NCI-H526 treated with DMSO at 0.1 percent for 48 hours (cell line): ENCODE data around the gene CFAP57.

Source experiments
- DNase-seq: peaks from one replicate; lab custom pipeline; 2025; lab: John Stamatoyannopoulos, UW

CFAP57 gene

DNA sequence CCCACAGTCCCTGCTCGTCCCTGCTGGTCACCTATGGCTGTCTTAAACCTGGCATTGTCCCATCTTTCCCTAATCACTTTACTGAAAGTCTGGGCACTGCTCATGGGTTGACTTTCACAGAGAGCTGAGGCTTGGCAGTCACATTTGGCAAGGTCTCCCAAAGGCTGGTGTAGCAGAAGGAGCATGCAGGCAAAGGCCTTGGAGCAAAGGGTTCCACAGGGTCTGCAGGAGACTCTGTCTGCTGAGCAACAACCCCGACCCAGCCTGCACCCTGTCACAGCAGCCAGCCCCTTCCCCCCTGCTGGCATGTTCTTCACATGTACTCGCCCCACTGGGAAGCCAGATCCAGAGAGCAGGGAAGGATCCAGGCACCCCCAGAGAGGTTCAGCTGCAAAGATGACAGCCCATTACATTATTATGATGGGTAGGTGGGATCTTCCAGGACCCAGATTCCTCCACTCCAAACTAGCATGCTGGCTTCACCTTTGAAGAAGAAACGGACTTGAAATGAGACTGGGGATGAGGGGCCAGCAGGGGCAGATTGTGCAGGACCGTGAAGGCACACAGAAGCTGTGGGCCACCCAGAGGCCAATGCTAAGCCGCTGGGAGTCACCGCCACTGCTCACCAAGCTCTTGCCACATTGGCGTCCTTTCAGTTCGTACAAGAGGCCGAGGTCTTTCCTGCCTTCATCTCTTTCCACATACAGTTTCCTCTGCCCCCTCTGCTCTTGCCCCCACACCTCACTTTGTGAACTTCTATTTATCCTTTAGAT lies 83.5 kb downstream of the CFAP57 start:
- DNase-seq, result no peak

DNA sequence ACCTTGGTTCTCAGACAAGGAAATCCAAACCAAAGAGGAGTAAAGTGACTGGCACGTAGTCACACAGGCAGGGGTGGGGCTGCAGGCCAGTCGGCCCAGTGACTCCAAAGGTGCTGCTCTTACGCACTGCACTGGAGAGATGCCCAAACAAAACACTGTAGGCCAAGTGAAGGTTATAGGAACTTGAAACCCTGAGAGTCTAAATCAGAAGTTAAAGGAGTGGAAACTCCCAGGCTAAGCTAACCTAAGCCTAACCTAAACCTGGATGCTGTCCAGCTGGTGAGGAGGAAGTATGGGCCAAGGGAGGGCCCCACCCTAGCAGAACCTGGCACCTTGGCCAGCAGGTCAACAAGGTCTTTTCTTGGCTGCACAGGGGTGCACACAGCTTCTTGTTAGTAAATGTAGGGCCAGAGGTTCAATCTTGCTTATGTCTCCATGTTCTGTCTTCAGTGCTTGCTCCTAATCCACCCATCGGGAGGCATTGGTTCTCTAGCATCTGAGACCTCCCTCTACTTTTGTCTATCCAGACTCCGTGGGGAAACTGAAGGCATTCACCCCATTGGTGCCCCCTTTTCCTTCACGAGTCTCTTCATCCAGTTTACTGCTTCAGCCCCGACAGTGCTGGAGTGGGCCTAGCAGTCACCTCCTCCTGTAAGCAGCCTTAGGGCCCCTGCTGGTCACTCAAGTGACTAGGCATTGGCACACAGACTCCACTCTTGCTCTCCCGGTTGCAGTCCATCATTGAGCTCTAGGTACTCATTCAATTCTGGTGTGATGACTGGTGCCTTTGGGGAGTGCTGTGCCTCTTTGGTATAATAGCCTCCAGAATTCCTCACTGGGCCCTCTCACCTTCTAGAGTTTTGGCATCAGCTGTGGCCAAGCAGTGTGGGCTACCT lies 84.8 kb downstream of the CFAP57 start:
- DNase-seq, result no peak

DNA sequence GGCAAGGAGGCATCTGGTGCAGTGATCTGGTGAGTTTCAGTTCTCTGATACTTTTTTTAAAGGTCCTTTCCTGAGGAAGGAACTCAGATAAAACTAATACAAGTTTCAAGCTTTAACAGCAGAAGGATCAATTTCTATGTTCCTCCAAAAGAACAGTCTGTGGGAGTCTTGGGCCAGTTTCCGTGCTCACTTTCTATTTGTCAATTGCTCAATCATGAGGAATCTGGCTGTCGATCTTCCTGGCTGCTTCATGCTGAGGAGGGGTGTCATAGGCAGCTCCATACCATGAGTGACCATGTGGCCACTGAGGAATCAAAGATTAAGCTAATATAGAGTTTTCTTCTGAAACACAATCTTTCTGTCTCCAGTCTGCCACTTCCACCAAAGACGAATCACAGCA lies 86.2 kb downstream of the CFAP57 start:
- no peak for DNase-seq

DNA sequence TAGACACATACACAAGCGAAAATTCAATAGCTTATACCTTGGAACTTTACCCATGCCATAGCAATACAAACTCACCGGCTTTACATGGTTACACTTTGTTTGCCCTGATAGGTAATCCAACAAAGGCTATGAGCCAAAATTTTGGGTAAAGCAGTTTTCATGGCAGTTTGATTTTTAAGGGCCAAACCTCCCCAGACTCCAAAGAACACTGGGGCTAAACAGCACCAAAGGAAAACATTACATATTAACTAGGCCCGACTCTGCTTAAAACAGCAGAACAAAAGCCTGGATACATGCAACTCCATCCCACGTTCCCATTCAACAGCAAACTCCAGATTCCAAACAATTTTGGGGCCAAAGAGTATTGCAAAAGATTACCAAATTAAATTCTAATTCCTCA lies 93.3 kb downstream of the CFAP57 start:
- DNase-seq, result no peak

DNA sequence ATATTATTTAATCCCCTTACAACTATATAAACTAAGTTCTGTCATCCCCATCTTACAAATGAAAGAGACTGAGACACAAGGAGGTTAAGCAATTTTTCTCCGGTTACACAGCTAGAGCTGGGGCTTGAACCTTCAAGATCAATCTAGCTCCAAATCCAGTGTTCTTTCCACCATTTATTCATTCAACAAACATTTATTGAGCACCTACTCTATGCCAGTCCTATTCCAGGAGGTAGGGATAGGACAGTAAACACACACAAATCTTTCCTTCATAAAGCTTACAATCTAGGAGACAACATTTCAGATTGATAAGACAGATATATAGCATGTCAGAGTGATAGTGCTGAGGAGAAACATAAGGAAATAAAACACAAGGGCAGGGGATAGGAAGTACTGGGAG lies 94.8 kb downstream of the CFAP57 start:
- DNase-seq, result no peak

DNA sequence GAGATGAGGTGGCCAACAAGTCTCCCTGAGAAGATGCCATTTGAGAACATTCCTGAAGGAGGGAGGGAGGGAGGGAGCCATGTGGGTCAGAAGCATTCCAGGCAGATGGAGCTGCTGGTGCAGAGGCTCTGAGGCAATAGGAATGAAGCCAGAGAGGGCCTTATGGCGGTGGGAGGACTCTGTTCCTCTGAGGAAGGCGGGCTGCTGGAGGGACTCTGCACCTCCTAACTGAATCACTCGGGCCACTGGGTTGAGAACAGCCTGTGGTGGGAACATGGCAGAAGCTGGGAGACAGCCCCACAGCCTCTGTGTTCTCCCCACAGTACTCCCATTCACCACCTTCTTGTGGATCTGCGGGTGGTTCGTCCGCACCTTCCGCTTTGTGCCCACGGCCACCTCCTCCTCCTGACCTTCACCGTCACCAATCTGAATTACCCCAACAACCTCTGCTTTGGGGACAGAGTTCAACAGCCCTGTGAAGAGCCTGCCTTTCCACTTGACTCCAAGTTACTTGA lies 95.2 kb downstream of the CFAP57 start:
- no peak for DNase-seq

DNA sequence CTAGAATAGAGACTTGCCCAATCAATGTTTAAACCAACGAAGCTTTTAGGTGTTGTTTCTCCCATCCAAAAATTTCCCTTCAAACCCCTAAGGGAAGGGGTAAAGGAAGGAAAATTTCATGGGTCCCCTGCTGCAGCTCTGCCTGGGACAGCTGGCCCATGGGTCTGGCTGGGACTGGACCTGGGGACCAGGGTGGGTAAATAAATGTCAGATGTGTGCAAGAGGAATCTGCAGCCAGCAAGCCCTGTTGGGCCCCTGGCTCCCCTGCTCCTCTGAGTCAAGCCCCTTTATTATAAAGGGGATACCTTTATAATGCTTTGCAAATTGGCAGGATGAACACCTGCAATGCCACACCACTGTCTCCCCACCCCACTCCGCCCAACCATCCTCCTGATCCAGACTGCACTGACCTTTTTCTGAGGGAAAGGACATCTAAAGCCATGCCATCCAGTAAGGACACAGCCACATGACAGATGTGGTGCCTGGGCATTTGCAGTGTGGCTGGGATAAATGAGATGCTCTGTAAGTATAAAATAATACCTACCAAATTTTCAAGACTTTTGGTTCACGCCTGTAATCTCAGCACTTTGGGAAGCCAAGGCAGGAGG lies 95.8 kb downstream of the CFAP57 start:
- DNase-seq, result no peak

DNA sequence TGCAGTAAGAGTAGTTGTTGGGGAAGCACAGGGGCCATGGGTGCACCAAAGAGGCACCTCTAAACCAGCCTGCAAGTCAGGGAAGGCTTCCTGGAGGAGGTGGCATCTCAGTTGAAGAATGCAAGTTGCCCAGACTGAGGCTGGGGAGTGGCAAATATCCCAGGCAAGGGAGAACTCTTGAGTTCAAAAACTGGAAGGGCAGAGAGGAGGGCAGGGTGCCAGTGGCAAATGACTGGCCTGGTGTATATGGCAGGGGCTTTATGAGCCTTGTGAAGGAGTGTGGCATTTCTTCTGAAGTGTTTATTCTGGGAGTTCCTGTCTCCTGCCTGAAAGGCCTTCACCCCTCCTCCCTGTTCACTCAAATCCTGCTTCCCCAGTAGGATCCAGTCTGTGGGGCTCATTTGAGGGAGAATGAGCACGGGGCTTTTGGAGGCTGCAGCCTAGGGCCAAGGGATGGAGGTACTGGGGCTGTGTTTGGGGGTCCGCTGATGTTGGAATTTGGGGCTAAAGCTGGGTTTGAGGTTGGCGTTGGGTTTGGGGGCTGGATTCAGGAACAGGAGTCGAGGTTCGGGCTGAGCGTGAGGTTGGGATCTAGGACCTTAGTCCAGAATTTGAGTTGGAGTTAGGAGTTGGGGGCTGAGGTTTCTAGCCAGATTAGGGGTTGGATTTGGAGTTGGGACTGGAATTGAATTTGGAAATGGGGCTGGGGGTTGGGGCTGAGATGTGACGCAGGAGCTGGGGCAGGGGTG lies 97.7 kb downstream of the CFAP57 start, which contains the start of gene TMEM125:
TMEM125 (plus strand) TSS at position 357 of the 749 bp plus-strand sequence. CDS start 2,740 bp downstream, outside the sequence.
- no peak for DNase-seq

DNA sequence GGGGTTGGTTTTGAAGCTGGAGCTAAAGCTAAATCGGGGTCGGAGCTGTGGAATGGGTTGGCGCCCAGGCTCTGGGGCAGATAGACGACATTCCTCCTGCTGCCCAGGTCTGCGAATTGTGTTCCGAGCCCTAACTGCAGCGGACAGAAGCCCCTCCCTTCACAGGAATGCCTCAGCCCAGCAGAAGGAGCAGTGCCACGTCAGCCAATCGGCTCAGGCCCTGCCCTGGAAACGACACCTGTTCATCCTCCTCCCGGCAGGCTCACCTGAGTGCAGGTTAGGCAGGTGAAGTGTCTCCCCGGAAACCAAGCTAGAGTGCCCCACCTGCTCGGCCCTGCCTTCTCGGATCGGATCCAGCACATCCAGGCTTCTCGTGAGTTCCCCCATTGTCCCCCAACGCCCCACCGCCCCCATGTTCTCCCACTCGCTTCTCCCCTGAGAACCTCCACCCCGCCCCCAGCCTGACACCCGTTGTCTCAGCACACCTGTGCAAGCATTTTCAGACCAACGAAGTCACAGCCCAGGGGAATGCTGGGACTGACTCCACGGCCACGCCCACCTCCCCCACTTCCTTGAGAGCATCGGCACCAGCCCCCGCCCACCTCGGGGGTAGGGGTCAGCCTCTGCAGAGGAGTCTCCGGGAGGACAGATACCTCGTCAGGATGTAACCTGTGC lies 98.4 kb downstream of the CFAP57 start:
- peak; percentile 94 for DNase-seq

DNA sequence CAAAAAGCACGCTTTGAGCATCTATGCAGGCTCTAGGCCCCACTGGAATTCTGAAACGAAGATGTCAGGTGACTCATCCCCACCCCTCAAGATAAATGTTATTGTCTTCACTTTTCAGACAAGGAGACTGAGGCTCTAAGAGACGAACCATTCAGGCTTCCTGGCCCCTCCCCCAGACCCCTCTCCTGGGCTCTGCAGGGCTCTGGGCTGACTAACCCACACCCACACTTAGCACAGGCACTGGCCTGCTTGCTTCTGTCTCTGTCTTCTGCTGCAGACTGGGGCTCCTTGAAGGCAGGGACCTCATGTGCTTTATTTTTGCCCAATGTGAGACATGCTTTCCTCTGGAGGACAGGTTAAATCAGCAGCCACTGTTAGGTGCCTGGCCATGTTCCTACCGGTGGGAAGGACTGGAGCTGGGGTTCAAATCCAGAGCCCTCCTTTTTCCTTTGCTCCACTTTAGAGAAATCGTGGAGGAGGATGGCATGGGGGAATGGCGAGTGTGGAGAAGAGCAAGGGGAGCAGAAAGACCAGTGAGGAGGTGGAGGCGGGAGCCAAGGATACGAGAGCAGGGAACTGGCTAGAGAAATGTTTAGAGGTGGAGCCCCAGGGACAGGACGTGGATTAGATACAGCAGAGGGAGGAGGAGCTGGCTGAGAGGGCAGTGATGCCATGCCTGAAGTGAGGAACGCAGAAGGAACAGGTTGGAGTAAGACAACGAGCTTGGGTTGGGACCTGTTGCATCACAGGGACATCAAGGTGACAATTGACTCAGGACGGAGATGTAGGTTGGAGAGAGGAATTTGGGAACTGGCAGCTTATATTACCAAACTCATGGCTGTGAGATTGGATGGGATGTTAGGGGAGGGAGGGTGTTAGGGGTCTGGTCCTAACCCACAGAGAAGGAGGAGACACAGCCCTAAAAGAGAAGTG lies 99.3 kb downstream of the CFAP57 start:
- no peak for DNase-seq

DNA sequence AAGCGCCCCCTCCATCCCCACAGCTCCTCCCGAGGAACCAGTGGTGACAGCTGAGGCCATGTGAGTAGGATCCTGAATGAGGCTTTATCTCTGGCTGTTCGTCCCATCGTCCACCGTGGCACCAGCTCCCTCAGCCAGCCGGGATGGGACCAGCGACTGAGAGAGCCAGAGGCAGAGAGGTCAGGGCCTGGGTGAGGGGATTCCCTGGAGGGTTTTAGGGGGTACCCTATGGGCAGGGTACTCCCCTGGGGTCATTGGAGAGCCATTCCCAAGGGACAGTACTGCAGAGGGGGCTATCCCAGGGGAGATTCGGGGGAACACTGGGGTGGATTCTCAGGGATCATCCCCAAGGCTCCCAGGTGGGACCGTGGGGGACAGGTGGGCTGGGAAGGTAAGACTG lies 100.0 kb downstream of the CFAP57 start:
- no peak for DNase-seq

DNA sequence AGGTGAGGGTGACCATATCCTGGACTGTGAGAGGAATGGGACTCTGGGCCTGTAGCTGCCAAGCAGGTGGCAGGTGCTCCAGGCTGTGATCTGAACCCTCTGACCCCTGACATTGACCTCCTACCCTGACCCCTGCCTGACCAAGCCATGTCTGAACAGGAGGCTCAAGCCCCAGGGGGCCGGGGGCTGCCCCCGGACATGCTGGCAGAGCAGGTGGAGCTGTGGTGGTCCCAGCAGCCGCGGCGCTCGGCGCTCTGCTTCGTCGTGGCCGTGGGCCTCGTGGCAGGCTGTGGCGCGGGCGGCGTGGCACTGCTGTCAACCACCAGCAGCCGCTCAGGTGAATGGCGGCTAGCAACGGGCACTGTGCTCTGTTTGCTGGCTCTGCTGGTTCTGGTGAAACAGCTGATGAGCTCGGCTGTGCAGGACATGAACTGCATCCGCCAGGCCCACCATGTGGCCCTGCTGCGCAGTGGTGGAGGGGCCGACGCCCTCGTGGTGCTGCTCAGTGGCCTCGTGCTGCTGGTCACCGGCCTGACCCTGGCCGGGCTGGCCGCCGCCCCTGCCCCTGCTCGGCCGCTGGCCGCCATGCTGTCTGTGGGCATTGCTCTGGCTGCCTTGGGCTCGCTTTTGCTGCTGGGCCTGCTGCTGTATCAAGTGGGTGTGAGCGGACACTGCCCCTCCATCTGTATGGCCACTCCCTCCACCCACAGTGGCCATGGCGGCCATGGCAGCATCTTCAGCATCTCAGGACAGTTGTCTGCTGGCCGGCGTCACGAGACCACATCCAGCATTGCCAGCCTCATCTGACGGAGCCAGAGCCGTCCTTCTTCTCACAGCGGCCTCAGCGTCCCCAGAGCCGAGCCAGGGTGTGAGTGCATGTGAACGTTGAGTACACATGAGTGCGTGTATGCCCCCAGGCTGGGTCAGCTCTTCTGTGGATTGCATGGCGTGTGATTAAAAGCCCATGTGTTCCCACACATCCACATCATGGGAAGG lies 100.7 kb downstream of the CFAP57 start:
- DNase-seq, result no peak

DNA sequence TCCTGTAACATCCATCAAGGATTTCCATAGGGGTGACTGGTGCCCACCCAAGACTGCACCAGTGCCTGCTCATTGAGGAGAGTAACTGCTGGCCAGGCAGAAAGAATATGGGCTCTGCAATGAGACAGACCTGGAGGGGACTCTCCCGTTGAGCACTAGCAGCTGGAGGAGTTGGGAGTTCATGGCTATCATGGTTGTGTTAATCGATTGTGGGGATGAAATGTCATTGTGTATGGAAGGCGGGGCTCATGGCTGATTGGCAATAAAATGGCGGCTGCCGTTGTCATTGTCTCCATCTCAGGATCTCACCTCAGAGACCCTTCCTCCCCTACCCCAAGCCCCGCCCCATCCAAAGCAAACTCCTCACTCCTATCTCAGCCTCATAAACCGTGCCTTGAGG lies 101.6 kb downstream of the CFAP57 start:
- no peak for DNase-seq

DNA sequence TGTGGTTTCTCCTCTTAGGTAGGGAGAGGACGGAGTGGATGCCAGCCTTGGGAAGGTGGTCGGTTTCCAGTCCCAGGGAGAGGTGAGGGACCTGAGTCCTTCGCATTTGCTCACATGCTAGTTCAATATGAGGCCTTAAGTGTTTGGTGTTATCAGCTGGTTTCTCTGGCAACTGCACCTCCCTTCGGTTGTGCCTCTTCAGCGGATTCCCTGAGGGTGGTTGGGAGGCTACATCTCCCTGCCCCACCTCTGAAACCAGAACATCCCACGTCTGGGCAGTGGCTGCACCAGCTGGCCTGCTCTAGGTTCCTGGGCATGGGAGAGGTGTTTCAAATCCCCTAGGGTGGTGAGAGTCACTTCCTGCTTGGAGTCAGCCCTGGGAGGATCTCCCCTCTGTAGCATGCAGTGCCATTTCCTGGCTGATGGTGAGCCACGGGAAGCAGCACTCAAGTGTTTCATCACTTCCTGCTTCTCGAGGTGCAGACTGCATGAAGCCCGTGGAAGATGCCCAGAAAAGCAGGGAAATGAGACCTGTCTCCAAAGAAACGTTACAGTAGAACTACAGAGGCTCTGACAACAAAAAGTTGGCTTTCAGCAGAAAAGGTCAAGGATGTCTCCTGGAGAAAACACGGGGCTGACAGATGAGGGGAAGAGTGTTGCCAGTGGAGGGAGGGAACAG lies 102.1 kb downstream of the CFAP57 start:
- no peak for DNase-seq

DNA sequence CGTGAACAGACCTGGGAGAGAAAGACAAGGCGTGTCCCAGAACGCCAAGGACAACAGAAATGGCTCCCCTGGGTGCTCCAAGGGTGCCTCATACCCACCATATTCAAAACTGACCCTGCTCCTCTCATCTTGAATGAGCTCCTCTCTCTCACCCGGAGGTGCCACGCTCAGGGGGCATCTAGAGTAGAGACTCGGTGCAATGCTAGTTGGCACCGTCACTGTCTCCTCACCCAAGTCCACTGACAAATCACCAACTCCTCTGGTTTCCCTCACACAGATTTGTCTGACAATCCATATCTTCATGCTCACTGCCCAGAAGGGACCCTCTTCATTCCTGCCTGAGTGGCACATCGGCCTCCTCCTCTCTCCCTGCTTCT lies 102.7 kb downstream of the CFAP57 start:
- DNase-seq, result no peak

DNA sequence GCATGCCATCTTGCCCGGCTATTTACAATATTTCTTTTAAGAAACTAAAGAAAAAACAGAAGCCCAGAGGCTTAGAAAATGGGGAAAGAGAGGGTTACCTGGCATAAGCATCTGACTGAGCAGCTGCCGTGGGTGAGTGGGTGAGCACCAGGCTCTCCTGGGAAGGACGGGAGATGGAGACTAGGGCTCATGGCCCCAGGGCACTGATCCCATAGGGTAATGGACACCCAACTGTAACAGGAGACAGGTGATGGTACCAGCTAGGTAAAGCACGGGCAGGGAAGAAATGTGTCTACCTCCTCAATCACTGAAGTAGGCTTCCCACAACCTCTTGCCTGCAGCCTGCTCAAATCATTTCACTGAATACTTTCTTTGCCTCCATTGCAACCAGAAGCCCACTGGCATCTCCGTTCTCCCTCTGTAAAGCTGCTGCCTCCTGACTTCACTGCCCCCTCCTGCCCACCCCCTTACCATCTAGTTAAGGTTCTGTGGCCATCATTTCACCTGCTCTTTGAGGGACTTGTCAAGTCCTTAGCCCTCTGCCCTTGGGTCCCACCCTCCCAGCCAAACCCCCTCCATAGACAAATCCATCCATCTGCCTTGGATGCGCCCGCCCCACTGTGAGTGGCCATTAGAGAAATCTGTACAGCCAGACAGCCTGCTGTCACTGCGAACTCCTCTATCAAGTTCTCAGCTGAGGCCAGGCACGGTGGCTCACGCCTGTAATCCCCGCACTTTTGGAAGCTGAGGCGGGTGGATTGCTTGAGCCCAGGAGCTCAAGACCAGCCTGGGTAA lies 103.9 kb downstream of the CFAP57 start:
- DNase-seq, result no peak

DNA sequence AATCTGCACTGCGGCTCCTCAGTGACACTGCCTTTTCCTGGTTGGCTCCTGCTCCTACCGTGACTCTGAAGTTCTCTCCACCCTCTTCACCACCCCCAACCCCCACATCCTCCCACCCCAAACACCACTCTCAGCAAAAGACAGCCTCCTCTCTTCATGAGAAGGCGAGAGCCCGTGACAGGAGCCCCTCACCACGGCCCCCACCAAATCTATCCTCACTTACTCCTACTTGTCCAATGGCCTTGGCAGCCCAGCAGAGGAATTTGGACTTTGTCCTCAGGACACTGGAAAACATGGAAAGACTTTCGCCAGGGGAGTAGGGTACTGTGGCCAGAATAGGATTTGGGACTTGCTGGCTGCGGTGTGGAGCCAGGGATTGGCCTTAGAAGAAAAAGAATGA lies 104.5 kb downstream of the CFAP57 start:
- DNase-seq, result no peak
